OCI-LY7 (cell line): ENCODE measurements around the gene CACNA1D.

ENCODE experiments used
- CTCF ChIP-seq: fragments of 200-600 bp; sonication (generic); conservative IDR thresholded peaks from 2 replicates; pipeline ENCODE4 v1.5.1; 2014; ENCODE audit warnings: mild to moderate bottlenecking, antibody characterized with exemption, low read length, moderate library complexity, mixed read lengths
- EZH2phosphoT487 ChIP-seq: fragments of 200-600 bp; sonication (generic); IDR thresholded peaks from 2 replicates; pipeline ENCODE4 v1.6.1; 2018; ENCODE audit warnings: low read depth, borderline replicate concordance, mild to moderate bottlenecking, mixed run types, antibody characterized with exemption, low read length, moderate library complexity, mixed read lengths

GRCh38 chr3:53776494-53777101, 282.2 kb downstream of the CACNA1D start:
- no peak for TF ChIP-seq CTCF
- TF ChIP-seq EZH2phosphoT487 = no peak
